Measurements from ENCODE around the gene LCA5L.

LCA5L gene

GRCh38 chr21:39479814-39480182, 34.2 kb upstream of the LCA5L start:
- DNase-seq (ENCODE audit: low read depth, low spot score): peak; percentile 1
- TF ChIP-seq CTCF (IDR thresholded peaks at IDR 0.05; ENCODE audit: low read depth, low read length): no peak
- H3K4me3 ChIP-seq (ENCODE audit: low read depth, low read length): no peak overlapping the region
- in situ Hi-C loops (cut with HindIII; ENCODE audit: low sequenced_read_pairs): no loop called here

GRCh38 chr21:39479164-39479813, 33.7 kb upstream of the LCA5L start:
- DNase-seq (ENCODE audit: low read depth, low spot score): no peak
- no peak for TF ChIP-seq CTCF (IDR thresholded peaks at IDR 0.05; ENCODE audit: low read depth, low read length)
- H3K4me3 ChIP-seq (ENCODE audit: low read depth, low read length): no peak overlapping the region
- in situ Hi-C loops (cut with HindIII; ENCODE audit: low sequenced_read_pairs): no loop called here

GRCh38 chr21:39474611-39475010, 29.0 kb upstream of the LCA5L start:
- DNase-seq (ENCODE audit: low read depth, low spot score): no peak
- H3K4me3 ChIP-seq (ENCODE audit: low read depth, low read length): no peak overlapping the region
- in situ Hi-C loops (cut with HindIII; ENCODE audit: low sequenced_read_pairs): no loop called here
- no peak for TF ChIP-seq CTCF (IDR thresholded peaks at IDR 0.05; ENCODE audit: low read depth, low read length)

GRCh38 chr21:39472786-39473185, 27.2 kb upstream of the LCA5L start:
- no peak for DNase-seq (ENCODE audit: low read depth, low spot score)
- no peak for TF ChIP-seq CTCF (IDR thresholded peaks at IDR 0.05; ENCODE audit: low read depth, low read length)
- in situ Hi-C loops (cut with HindIII; ENCODE audit: low sequenced_read_pairs): no loop called here

GRCh38 chr21:39471598-39471997, 26.0 kb upstream of the LCA5L start:
- in situ Hi-C loops (cut with HindIII; ENCODE audit: low sequenced_read_pairs): no loop called here
- no peak for DNase-seq (ENCODE audit: low read depth, low spot score)
- H3K4me3 ChIP-seq (ENCODE audit: low read depth, low read length): no peak overlapping the region
- no peak for TF ChIP-seq CTCF (IDR thresholded peaks at IDR 0.05; ENCODE audit: low read depth, low read length)

More at GRCh38 chr21:39472786-39473185, 27.2 kb upstream of the LCA5L start:
- H3K4me3 ChIP-seq (ENCODE audit: low read depth, low read length): no peak overlapping the region

GRCh38 chr21:39468559-39468958, 23.0 kb upstream of the LCA5L start:
- no peak for TF ChIP-seq CTCF (IDR thresholded peaks at IDR 0.05; ENCODE audit: low read depth, low read length)
- no peak overlapping the region for H3K4me3 ChIP-seq (ENCODE audit: low read depth, low read length)
- no peak for DNase-seq (ENCODE audit: low read depth, low spot score)
- in situ Hi-C loops (cut with HindIII; ENCODE audit: low sequenced_read_pairs): no loop called here
